PC-9 (cell line): ENCODE measurements around the gene CTNNA3.

Experiments used
- CTCF ChIP-seq: fragments of 200-600 bp; sonication (generic); conservative IDR thresholded peaks from 2 replicates; pipeline ENCODE4 v1.6.1; 2017; ENCODE audit warnings: mixed run types, antibody characterized with exemption, mild to moderate bottlenecking, moderate library complexity
- EZH2 ChIP-seq: fragments of 200-600 bp; sonication (generic); IDR thresholded peaks from 2 replicates; pipeline ENCODE4 v1.8.0; 2017; ENCODE audit warnings: antibody characterized with exemption, low read depth

GRCh38 chr10:67521546-67521945 is 174.4 kb downstream of the CTNNA3 start:
- no peak for TF ChIP-seq CTCF
- TF ChIP-seq EZH2, result no peak
